Body of pancreas (tissue), 4 donors: ENCODE data around the gene NLRP8. TPM values are rescaled to one million over a fixed set of nuclear protein-coding genes. Genes with fewer than 3 reads are reported as not detected.

Source experiments
- ATAC-seq: fragments of 150-250 bp; one replicate; pipeline ENCODE4 v1.9.1; 2016
- DNase-seq, 4 donors: peaks; one replicate each; pipeline ENCODE4 v3.0.0-alpha.2; 2019
- H3K27ac ChIP-seq, 4 donors: fragments of 200-600 bp; sonication (generic); 1 replicate in 3 of 4; 2 replicates in 1 of 4; pipeline versions ENCODE4 v1.5.1 to v1.6.1; 2016 to 2019; ENCODE audit warnings: mild to moderate bottlenecking in 1 of 4, mixed read lengths in 1 of 4, moderate library complexity in 1 of 4
- H3K27me3 ChIP-seq, 2 donors: fragments of 200-600 bp; sonication (generic); one replicate each; pipeline ENCODE4 v1.6.0; 2016; ENCODE audit warnings: mild to moderate bottlenecking in 1 of 2
- H3K36me3 ChIP-seq, 2 donors: fragments of 200-600 bp; sonication (generic); replicated peaks in 1 of 2; 2 replicates each; pipeline ENCODE4 v1.5.1; 2016; ENCODE audit warnings: low read depth in 2 of 2; ENCODE audit not compliant: insufficient read depth in 1 of 2
- H3K4me1 ChIP-seq: fragments of 200-600 bp; sonication (generic); one replicate; pipeline ENCODE4 v1.6.0; 2016
- H3K4me3 ChIP-seq, 2 donors: fragments of 200-600 bp; sonication (generic); 1 replicate in 1 of 2; 2 replicates in 1 of 2; pipeline ENCODE4 v1.5.1; 2016 to 2019
- H3K9me3 ChIP-seq, 3 donors: fragments of 200-600 bp; sonication (generic); 1 replicate in 2 of 3; 2 replicates in 1 of 3; pipeline ENCODE4 v1.5.1; 2016
- POLR2A ChIP-seq, 3 donors: fragments of 450-650 bp; IDR thresholded peaks; one replicate each; pipeline ENCODE4 v1.6.1; 2016; ENCODE audit warnings: antibody characterized with exemption in 3 of 3, mild to moderate bottlenecking in 2 of 3
- WGBS, 2 donors: methylation state at CpG; one replicate each; pipeline ENCODE4 v1.1.5; 2017; 5-methylcytosine and 5-hydroxymethylcytosine counted together
- intact Hi-C: fragments of 100-400 bp; cut with DNase I; formaldehyde crosslinking; loops from one replicate; pipeline ENCODE4 v1.15.1; 2023
- total RNA-seq, 2 donors: library from RNA; depleted of rRNA; stranded (reverse); fragments of >200 nt; gene quantifications; one replicate each; pipeline ENCODE4 v1.1.0, GENCODE V29; 2016
- TF ChIP-seq, protein P1 (sequence below), 7 experiments: fragments of 450-650 bp in 4 of 7; fragments of 200-600 bp in 3 of 7; sonication (generic) in 3 of 7; IDR thresholded peaks; one replicate each; pipeline ENCODE4 v1.5.1; 2016 to 2019; ENCODE audit warnings: antibody characterized with exemption in 7 of 7

Gene NLRP8
- not detected for total RNA-seq

DNA sequence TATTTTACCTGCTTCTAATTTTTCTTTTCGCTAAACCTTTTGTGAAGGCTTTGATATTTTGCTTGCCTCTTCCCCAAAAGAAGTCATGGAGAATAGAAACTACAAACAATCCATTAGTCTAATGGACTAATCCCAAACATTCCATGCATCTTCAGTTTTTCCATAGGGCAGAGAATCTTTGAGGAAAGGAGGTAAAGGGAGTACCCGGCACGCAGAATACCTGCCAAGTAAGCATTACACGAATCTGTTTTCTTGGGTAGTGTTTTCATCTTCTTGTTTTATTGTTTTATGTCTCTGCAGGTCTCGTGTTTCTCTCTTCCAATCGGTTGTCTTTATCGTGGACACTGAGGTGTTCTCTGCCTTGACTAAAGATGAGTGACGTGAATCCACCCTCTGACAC lies at the start of gene NLRP8:
Gene NLRP8 (plus strand): TSS at position 301 of the 400 bp plus-strand sequence.
- Histone ChIP-seq H3K9me3 (no peaks in the 10 kb centered on the region), H3K4me3 (no peak within 1 kb of the TSS), H3K4me1 (no peaks in the 10 kb centered on the region), H3K27ac (no peak within 1 kb of the TSS), H3K36me3 (no peaks in the 10 kb centered on the region), H3K27me3 (no peaks in the 10 kb centered on the region)
- ATAC-seq (no peak), DNase-seq (no peak)
- TF ChIP-seq, protein P1, sequence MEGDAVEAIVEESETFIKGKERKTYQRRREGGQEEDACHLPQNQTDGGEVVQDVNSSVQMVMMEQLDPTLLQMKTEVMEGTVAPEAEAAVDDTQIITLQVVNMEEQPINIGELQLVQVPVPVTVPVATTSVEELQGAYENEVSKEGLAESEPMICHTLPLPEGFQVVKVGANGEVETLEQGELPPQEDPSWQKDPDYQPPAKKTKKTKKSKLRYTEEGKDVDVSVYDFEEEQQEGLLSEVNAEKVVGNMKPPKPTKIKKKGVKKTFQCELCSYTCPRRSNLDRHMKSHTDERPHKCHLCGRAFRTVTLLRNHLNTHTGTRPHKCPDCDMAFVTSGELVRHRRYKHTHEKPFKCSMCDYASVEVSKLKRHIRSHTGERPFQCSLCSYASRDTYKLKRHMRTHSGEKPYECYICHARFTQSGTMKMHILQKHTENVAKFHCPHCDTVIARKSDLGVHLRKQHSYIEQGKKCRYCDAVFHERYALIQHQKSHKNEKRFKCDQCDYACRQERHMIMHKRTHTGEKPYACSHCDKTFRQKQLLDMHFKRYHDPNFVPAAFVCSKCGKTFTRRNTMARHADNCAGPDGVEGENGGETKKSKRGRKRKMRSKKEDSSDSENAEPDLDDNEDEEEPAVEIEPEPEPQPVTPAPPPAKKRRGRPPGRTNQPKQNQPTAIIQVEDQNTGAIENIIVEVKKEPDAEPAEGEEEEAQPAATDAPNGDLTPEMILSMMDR (IDR thresholded peaks at IDR 0.05), result no peak
- no peak for TF ChIP-seq POLR2A (IDR thresholded peaks at IDR 0.05)
- 63% methylated on average over 8 of the region's 8 CpGs for WGBS, 2 donors
- intact Hi-C loops, result no loop called here

DNA sequence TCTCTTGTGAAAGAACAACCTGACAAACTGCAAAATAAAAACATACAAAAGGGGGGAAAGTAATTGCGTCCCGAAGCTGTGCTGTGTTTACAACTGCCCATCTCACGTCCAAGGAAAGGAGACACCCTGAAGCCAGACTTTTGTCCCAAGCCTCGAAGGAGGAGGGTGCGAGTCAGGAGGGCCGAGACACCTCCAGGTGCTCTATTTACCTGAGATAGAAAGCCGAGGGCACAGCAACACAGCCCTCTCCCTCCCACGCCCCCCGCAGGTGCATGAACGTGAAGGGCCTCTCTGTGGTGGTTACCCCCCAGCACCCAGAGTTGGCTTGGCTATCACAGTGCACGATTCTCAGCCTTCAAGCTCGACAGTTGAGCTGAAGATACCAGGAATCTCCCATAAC lies 48.7 kb upstream of the NLRP8 start:
- Histone ChIP-seq H3K27ac (no peak overlapping the region), H3K4me1 (no peaks in the 10 kb centered on the region), H3K4me3 (no peak overlapping the region), H3K36me3 (no peaks in the 10 kb centered on the region), H3K9me3 (no peaks in the 10 kb centered on the region), H3K27me3 (no peaks in the 10 kb centered on the region)
- intact Hi-C loops, result no loop called here
- DNase-seq (no peak), ATAC-seq (no peak)
- TF ChIP-seq, protein P1 (IDR thresholded peaks at IDR 0.05), result no peak
- no peak for TF ChIP-seq POLR2A (IDR thresholded peaks at IDR 0.05)
- 58 to 64% methylated on average over 10 to 12 of the region's 12 CpGs for WGBS, 2 donors

DNA sequence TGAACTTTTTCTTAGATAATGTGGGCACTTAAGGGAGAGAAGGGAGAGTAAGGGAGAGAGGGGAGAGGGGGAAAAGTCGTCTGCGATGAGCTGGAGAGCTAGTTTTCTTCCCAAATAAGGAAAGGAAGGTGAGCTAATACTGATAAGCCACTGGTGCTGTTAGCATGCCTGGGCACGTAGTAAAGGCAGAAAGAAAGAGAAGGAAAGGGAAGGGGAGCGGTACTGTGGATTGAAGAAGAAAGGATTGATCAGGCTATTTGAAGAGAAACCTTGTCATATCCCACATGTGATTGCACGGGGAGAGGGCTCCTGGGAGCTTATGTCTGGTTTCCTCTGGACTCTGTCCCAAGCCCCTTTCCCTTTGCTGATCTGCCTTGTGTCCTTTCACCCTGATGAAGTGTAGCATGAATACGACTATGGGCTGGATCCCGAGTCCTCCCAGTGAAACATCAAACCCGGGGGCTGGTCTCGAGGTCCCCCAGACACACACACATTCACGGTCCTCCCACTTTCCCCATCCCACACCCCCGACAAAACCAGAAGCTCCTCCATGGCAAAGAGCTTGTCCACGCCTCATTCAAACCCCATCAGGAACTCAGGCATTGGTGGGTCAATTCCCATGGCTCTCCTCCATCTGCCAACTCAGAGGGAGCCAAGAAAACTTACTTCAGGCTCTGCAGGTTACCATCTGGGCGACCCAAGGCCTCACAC lies 46.1 kb upstream of the NLRP8 start:
- no peaks in the 10 kb centered on the region for H3K27me3 ChIP-seq
- H3K27ac ChIP-seq, result no peak overlapping the region
- DNase-seq, result no peak
- no peaks in the 10 kb centered on the region for H3K4me1 ChIP-seq
- intact Hi-C loops, result no loop called here
- no peaks in the 10 kb centered on the region for H3K9me3 ChIP-seq
- H3K4me3 ChIP-seq, result no peak overlapping the region
- WGBS, 2 donors, result 56 to 64% methylated on average over 12 to 13 of the region's 13 CpGs
- TF ChIP-seq, protein P1 (IDR thresholded peaks at IDR 0.05), result no peak
- TF ChIP-seq POLR2A (IDR thresholded peaks at IDR 0.05), result no peak
- no peaks in the 10 kb centered on the region for H3K36me3 ChIP-seq
- ATAC-seq, result no peak

DNA sequence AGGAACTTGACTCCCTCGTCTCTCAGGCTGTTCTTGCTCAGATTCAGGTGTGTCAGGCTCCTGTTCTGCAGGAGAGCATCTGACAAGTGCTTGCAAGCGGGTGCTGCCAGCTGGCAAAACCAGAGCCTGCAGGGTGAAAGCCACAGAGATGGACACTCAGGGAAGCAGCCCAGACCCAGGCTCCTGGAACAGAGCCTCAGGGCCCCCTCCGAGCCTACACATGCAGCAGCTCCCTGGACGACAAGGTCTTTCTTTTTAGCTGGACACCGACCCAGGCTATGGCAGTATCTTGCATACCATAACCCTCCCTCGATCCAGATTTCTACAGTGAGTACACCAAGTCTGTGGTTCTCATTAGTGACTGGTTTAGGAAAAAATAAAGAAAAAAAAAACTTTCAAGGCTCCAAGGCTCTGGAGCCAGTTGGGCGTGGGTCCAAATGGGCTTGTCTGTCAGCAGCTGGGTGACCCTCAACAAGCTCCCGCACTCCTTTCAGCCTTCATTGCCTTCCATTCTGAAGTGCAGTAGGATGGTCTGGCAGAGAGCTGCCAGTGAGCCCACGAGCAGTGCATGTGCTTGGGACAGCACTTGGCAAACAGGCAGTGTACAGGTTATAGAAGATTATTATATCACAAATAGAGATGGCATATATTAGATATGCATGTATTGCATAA lies 45.4 kb upstream of the NLRP8 start:
- intact Hi-C loops, result no loop called here
- ATAC-seq (no peak), DNase-seq (no peak)
- Histone ChIP-seq H3K36me3 (no peaks in the 10 kb centered on the region), H3K27ac (no peak overlapping the region), H3K27me3 (no peaks in the 10 kb centered on the region), H3K4me1 (no peaks in the 10 kb centered on the region), H3K9me3 (no peaks in the 10 kb centered on the region), H3K4me3 (no peak overlapping the region)
- TF ChIP-seq POLR2A (IDR thresholded peaks at IDR 0.05), result no peak
- TF ChIP-seq, protein P1 (IDR thresholded peaks at IDR 0.05), result no peak
- 49 to 55% methylated on average over 6 to 9 of the region's 9 CpGs for WGBS, 2 donors
